ENCODE results near the gene SMCO3. TPM values are rescaled to one million over a fixed set of nuclear protein-coding genes. Genes with fewer than 3 reads are reported as not detected.

The SMCO3 gene
- total and polyA plus RNA-seq, 2 of the 13 experiments (the other 11 are each of a cell fraction or from before 2014, with no cell fraction given), result 0.29 to 0.42 TPM

DNA sequence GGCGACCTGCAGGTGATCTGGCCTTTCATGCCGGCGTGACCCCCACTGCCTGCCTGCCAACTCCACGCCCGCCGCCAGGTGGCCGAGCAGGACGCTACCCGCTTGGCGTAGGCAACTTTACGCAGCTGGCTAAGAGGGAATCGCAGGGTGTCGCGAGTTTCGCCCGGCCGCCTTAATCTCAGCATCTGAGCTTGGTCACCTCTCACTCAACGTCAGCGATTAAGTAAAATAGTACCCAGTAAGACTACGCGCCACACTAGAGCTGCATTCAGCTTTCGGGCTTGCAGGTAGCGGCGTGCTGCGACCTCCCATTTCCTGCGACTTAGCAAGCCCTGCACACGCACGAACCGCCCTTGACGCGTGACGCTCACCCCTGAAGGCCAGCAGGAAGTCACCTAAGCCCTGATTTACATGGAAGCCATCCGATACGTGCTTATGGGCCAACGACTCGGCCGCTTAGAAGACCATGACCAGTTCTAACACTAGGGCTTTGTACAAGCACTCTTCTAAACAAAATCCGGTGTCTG is 44.0 kb downstream of the SMCO3 start (continued):
- peak; percentile 75 for TF ChIP-seq POLR2AphosphoS5 (IDR thresholded peaks at IDR 0.05; ENCODE audit: low read depth, low read length)
- TF ChIP-seq STAG1 (CRISPR knock-in tag; IDR thresholded peaks at IDR 0.05), result peak; percentile 50; the same call in 1 of the 2 replicates
- peak; percentile 24; the same call in 1 of the 2 replicates for TF ChIP-seq ZNF614 (CRISPR knock-in tag; IDR thresholded peaks at IDR 0.05; ENCODE audit: borderline replicate concordance)
- TF ChIP-seq LBX2 (CRISPR knock-in tag; IDR thresholded peaks at IDR 0.05; ENCODE audit: borderline replicate concordance), result 0 out of 2 replicates have a peak, but pooled peaks have one; percentile 37
- TF ChIP-seq U2AF2 (IDR thresholded peaks at IDR 0.05; ENCODE audit: low read depth, low read length), result no peak
- TF ChIP-seq, protein P1, sequence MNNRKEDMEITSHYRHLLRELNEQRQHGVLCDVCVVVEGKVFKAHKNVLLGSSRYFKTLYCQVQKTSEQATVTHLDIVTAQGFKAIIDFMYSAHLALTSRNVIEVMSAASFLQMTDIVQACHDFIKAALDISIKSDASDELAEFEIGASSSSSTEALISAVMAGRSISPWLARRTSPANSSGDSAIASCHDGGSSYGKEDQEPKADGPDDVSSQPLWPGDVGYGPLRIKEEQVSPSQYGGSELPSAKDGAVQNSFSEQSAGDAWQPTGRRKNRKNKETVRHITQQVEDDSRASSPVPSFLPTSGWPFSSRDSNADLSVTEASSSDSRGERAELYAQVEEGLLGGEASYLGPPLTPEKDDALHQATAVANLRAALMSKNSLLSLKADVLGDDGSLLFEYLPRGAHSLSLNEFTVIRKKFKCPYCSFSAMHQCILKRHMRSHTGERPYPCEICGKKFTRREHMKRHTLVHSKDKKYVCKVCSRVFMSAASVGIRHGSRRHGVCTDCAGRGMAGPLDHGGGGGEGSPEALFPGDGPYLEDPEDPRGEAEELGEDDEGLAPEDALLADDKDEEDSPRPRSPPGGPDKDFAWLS (CRISPR knock-in tag; IDR thresholded peaks at IDR 0.05; ENCODE audit: borderline replicate concordance), result no peak
- TF ChIP-seq KLF13 (CRISPR knock-in tag; IDR thresholded peaks at IDR 0.05), result no peak
- TF ChIP-seq MAFF (IDR thresholded peaks at IDR 0.05; ENCODE audit: low read depth, low read length), result no peak
- TF ChIP-seq FOXA3 (CRISPR knock-in tag; IDR thresholded peaks at IDR 0.05), result no peak; the same call in 1 of the 2 replicates
- peak; percentile 67; the same call in 1 of the 2 replicates for TF ChIP-seq RNF2 (conservative IDR thresholded peaks at IDR 0.05; ENCODE audit: low read depth)
- TF ChIP-seq TIGD3 (CRISPR knock-in tag; IDR thresholded peaks at IDR 0.05; ENCODE audit: borderline replicate concordance), result no peak
- TF ChIP-seq ZNF24 (IDR thresholded peaks at IDR 0.05), result no peak
- TF ChIP-seq ZNF543 (CRISPR knock-in tag; IDR thresholded peaks at IDR 0.05), result no peak
- TF ChIP-seq, protein P2, sequence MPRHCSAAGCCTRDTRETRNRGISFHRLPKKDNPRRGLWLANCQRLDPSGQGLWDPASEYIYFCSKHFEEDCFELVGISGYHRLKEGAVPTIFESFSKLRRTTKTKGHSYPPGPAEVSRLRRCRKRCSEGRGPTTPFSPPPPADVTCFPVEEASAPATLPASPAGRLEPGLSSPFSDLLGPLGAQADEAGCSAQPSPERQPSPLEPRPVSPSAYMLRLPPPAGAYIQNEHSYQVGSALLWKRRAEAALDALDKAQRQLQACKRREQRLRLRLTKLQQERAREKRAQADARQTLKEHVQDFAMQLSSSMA (CRISPR knock-in tag; IDR thresholded peaks at IDR 0.05), result no peak
- TF ChIP-seq ATRX (CRISPR knock-in tag; IDR thresholded peaks at IDR 0.05; ENCODE audit: borderline replicate concordance), result no peak
- TF ChIP-seq SNAI1 (CRISPR knock-in tag; IDR thresholded peaks at IDR 0.05; ENCODE audit: borderline replicate concordance), result no peak
- peak; percentile 75; the same call in 1 of the 2 replicates for TF ChIP-seq HNRNPL (IDR thresholded peaks at IDR 0.05; ENCODE audit: low read depth, low read length)
- TF ChIP-seq, protein P3, sequence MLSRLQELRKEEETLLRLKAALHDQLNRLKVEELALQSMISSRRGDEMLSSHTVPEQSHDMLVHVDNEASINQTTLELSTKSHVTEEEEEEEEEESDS (CRISPR knock-in tag; IDR thresholded peaks at IDR 0.05; ENCODE audit: borderline replicate concordance), result no peak
- TF ChIP-seq HIC2 (CRISPR knock-in tag; IDR thresholded peaks at IDR 0.05; ENCODE audit: low read depth), result peak; percentile 50; the same call in 1 of the 2 replicates
- TF ChIP-seq TOPORS (CRISPR knock-in tag; IDR thresholded peaks at IDR 0.05), result peak; percentile 89; the same call in 1 of the 2 replicates
- TF ChIP-seq ZNF18 (CRISPR knock-in tag; IDR thresholded peaks at IDR 0.05; ENCODE audit: insufficient replicate concordance), result no peak
- TF ChIP-seq MEF2D (CRISPR knock-in tag; IDR thresholded peaks at IDR 0.05), result no peak; the same call in 1 of the 2 replicates
